ENCODE results near the gene TMEM247.

The TMEM247 gene

GRCh38 chr2:46479265-46479664 lies at the start of gene TMEM247:
Gene TMEM247, plus strand, starts transcription at chr2:46479565.
- no peak for DNase-seq (ENCODE audit: low read depth)

- no peak for DNase-seq (ENCODE audit: low read depth)
Measured at GRCh38 chr2:46430413-46430812, 49.0 kb upstream of the TMEM247 start.

GRCh38 chr2:46430992-46431391 lies 48.4 kb upstream of the TMEM247 start:
- no peak for DNase-seq (ENCODE audit: low read depth)

GRCh38 chr2:46431481-46432235 lies 47.7 kb upstream of the TMEM247 start:
- no peak for DNase-seq (ENCODE audit: low read depth)

DNA sequence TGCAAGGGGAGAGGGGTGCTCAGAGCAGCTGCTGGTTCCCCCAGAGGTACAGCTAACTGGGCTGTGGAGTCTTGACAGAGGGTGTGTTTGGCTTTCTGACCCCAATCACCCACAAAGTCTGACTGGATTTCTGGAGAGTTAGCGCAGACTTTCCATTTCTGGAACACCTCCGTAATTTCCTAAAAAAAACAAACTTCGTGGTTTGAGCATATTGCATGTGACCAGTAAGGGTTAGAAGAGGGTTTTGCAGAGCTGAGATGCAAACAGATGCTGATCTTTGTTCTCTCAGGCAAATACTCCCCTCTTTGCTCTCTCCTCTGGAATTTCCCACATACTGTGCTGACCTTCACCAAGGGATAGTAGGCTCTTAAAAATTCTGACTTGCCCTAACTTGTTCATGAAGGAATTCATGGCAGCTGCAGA lies 44.5 kb upstream of the TMEM247 start:
- DNase-seq (ENCODE audit: low read depth), result no peak

DNA sequence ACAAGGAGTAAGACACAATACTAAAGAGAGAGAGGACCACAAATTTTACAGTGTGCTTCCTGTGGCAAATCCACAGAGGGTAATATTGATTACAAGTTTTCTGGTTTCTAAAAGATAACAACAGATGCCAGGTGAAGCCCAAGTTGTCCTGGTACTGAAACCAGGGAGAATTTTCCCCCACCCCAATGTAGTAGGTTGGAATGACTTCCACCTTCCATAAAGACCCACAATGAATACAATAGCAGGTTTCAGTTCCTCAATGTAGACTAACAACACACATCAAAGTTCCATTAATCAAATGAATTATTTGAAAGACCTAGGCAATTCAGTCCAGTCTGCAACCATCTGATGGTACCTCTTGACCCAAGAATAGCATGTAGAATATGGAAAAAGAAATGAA lies 44.0 kb upstream of the TMEM247 start:
- DNase-seq (ENCODE audit: low read depth), result no peak

DNA sequence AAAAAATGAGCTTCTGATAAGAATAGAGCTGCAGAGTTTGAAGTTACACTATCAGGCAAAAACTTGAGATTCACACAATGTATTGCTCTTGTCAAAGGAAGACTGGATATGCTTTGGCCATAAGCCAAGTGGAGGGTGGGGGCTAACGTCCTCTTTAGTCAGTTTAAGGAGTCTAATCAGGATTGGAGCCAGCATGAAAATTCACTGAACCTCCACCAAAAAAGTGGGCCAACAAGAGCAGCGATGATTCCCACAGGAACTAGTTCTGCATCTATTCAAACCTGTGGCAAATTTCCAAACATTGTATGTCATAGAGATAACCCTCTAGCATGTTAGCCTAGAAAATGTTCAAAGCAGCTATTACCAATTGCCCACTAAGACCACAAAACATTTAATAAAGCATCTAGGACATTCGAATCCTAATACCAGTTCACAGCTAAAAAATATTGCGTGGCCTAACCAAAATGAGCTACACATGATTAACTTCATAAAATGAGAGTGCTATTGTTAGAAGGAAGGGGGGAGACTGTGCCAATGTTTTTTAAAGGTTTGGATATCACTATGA lies 43.5 kb upstream of the TMEM247 start:
- no peak for DNase-seq (ENCODE audit: low read depth)

GRCh38 chr2:46436800-46437199 lies 42.6 kb upstream of the TMEM247 start:
- DNase-seq (ENCODE audit: low read depth), result no peak

DNA sequence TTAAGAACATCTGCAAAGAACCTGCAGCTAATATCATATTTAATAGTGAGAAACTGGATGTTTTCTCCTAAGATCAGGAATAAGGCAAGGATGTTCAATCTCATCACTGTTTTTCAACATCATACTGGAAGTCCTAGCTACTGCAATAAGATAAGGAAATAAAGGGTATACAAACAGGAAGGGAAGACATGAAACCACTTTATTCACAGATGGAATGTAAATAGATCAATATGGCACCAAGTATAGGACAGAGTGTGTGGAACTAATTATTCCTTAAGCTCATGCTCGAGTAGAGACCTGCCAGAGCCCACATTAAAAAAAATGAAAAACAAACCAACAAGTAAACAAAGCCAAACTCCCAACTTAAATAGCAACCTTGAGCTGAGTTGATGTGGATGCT lies 41.3 kb upstream of the TMEM247 start:
- DNase-seq (ENCODE audit: low read depth), result no peak

GRCh38 chr2:46438794-46439193 lies 40.6 kb upstream of the TMEM247 start:
- DNase-seq (ENCODE audit: low read depth), result no peak

DNA sequence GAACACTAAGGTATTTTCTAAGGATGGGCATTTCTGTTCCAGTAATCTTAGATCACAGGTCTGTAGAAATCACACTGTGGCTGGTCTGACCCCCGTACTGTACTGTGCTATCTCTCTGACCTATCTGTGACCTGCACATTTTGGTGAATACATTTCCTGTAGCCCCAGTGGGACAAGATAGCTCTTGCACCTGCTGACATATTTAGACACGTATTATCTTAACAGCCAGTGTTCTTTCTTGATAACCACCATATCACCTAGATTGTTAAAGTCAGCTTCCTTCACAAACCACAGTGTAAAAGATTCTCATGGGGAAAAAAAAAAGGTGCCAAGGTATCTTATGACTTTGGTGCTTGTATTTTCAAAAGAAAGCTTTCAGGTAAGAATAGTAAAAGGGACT lies 39.8 kb upstream of the TMEM247 start:
- DNase-seq (ENCODE audit: low read depth), result no peak

DNA sequence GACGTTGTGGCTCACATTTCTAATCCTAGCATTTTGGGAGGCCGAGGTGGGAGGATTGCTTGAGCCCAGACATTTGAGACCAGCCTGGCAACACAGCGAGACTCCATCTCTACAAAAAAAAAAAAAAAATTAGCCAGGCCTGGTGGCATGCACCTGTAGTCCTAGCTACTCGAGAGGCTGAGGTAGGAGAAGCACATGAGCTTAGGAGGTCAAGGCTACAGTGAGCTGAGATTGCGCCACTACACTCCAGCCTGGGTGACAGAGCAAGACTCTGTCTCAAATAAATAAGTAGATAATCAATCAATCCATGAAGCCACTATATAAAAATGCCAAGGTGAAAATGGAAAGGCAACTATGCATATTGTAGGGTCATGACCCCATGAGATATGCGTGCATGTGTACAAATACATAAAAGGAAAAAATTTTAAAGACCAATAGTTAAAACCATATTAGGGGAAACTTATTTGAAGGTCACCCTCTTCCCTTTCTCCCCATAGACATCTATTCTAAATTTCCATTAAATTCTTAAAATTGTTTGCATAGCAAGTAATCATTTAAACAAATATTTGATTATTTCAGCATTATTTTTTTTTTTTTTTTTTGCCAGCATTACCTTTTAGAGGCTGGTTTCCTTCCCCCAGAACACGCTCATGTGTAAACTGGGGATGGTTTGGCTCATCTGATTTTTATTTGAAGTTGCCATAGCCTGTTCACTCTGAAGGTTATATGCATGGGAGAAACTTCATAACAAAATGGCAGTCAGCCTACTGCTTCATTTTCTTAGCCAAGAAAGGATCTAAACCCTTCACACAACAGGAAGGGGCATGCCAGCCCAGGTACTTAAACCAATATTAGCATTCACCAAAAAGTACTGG lies 37.3 kb upstream of the TMEM247 start:
- no peak for DNase-seq (ENCODE audit: low read depth)

- DNase-seq (ENCODE audit: low read depth), result no peak
Measured at GRCh38 chr2:46444732-46445131, 34.6 kb upstream of the TMEM247 start.

GRCh38 chr2:46445556-46445955 lies 33.8 kb upstream of the TMEM247 start:
- DNase-seq (ENCODE audit: low read depth), result no peak

GRCh38 chr2:46446871-46447568 lies 32.3 kb upstream of the TMEM247 start:
- no peak for DNase-seq (ENCODE audit: low read depth)

DNA sequence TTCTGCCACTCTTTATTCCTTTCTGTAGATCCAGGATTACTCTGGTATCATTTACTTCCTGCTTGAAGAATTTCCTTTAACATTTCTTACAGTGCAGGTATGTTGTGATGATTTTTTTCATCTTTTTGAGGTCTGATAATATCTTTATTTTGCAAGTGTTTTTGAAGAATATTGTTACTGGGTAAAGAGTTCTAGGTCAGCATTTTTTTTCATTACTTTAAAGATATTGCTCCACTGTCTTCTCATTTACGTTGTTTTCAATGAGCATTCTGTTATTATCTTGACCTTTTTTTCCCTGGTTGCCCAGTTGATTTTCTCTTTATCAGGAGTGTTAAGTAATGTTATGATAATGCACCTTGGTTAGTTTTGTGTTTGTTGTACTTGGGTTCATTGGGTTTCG lies 31.7 kb upstream of the TMEM247 start:
- DNase-seq (ENCODE audit: low read depth), result no peak

DNA sequence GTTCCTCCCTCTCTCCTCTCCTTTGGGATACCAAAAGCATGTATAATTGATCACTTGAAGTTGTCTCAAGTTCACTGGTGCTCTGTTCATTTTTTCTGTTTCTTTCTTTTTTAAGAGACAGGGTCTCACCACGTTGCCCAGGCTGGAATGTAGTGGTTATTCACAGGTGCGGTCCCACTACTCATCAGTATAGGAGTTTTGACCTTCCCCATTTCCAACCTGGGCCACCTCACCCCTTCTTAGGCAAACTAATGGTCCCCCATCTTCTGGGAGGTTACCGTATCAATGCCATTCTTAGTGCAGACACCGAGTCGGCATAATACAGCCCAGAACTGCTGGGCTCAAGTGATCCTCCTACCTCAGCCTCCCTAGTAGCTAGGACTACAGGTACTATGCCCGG lies 31.3 kb upstream of the TMEM247 start:
- DNase-seq (ENCODE audit: low read depth), result no peak

- DNase-seq (ENCODE audit: low read depth), result no peak
Measured at GRCh38 chr2:46448641-46449040, 30.7 kb upstream of the TMEM247 start.

- DNase-seq (ENCODE audit: low read depth), result no peak
Measured at GRCh38 chr2:46449700-46450099, 29.7 kb upstream of the TMEM247 start.

DNA sequence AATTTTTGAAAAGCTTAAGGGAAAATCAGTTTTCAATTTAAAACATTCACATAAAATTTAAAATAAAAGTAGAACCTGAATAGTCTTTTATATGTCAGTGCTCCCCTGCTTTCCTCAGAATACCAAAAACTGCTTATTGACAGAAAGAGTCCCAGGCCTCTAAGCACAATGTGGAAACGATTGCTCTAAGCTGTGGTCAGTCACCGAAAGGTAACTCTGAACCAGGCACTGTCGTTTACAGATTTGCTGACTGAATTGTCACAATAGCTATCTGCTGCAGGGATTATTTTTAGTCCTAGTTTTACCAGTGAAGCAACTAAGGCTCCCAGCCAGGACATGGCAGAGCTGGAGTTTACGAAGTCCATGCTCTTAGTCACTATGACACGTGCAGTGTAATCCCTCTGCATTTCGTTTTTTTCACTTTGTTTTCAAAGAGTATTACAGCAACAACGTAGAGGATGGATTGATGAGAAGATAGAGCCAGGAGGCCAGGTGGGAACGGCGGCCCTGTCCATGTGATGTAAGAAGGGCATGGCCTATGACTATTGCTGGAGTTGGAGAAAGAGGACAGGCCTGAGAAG lies 28.1 kb upstream of the TMEM247 start:
- no peak for DNase-seq (ENCODE audit: low read depth)

- DNase-seq (ENCODE audit: low read depth), result no peak
Measured at GRCh38 chr2:46456789-46457188, 22.6 kb upstream of the TMEM247 start.
